HG03066 (cell line): Measurements from ENCODE around the gene TXNRD2.
"Not testable (repeated sequence)": the region's sequence is repeated elsewhere in the genome, so short reads cannot be mapped to it uniquely, and the experiment has no call there.

ENCODE experiments used
- ATAC-seq: cut with Tn5 transposase; IDR thresholded peaks from one replicate; pipeline ENCODE4 v1.9.1; 2021; ENCODE audit warnings: low read depth; ENCODE audit not compliant: unreplicated experiment

The TXNRD2 gene

DNA sequence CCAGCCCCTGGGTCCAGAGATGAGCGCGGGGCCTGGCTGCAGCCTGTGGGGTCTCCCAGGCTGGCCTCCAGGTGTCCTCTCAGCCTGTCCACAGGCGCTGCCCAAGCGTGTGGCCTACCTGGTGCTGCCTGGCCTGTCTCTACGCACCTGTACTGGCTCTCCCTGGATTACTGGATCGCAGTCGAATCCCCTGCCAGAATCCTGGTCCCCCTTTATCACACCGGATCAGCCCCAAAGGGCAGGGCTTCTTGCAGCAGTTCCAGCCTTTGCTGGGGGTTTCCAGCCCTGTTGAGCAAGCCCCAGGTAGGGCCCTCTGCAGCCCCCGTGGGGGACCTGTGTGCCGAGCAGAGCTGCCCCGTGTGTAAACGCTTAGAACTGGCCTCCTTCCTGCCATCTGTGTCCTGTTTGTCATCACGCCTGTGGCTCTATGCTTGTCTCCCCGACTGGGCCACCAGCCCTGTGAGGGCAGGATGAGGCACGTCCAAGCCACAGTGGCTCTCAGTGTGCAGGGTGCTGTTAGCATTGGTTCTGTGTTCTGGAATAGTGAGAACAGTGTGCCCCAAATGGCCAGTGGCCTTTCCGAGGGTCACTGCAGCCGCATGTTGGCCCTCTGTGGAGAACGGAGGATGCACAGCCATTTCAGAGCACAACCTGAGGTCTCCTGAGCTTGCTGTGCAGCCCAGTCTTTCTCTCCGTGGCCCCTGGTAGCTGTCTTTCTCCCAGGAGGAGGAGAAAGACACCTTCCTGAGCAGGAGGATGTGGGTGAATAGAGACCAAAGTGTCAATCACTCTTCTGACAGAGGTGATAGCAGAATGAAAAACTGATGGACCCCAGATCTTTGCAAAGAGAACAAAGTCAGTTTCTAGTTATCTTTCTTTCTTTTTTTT is 13.9 kb upstream of the TXNRD2 start:
- no peak for ATAC-seq

DNA sequence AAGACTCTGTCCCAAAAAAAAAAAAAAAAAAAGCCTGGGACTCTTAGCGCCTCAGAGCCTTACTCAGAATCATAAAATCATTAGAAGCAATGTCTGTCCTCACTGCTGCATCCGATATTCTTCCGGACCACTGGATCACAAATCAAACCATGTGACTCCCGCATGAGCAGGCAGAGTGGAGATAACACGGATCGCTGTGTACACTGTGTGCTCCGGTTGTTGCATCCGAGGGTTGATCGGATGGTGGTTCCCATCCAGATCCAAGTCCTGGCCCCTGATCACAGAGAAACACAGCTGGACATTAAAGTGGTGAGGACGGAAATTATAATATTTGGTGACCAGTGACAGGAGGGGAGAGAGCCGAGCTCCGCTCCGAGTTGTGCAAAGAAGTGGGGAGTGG is 9.7 kb upstream of the TXNRD2 start:
- ATAC-seq, result no peak

DNA sequence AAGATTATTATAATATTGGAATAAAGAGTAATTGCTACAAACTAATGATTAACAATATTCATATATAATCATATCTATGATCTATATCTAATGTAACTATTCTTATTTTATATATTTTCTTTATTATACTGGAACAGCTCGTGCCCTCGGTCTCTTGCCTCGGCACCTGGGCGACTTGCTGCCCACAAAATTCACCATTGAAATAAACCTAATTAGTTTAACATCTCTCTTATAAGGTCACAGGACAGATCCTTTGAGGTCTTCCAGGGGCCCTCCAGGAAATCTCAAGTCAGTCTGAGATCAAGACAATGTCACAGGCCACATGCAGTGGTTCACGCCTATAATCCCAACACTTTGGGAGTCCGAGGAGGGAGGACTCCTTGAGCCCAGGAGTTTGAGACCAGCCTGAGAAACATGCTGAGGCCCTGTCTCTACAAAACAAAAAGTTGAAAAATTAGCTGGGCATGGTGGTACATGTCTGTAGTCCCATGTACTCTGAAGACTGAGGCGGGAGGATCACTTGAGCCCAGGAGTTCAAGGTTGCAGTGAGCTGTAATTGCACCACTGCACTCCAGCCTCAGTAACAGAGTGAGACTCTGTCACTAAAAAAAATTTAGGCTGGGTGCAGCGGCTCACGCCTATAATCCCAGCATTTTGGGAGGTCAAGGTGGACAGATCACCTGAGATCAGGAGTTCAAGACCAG is 6.6 kb upstream of the TXNRD2 start:
- no peak for ATAC-seq

DNA sequence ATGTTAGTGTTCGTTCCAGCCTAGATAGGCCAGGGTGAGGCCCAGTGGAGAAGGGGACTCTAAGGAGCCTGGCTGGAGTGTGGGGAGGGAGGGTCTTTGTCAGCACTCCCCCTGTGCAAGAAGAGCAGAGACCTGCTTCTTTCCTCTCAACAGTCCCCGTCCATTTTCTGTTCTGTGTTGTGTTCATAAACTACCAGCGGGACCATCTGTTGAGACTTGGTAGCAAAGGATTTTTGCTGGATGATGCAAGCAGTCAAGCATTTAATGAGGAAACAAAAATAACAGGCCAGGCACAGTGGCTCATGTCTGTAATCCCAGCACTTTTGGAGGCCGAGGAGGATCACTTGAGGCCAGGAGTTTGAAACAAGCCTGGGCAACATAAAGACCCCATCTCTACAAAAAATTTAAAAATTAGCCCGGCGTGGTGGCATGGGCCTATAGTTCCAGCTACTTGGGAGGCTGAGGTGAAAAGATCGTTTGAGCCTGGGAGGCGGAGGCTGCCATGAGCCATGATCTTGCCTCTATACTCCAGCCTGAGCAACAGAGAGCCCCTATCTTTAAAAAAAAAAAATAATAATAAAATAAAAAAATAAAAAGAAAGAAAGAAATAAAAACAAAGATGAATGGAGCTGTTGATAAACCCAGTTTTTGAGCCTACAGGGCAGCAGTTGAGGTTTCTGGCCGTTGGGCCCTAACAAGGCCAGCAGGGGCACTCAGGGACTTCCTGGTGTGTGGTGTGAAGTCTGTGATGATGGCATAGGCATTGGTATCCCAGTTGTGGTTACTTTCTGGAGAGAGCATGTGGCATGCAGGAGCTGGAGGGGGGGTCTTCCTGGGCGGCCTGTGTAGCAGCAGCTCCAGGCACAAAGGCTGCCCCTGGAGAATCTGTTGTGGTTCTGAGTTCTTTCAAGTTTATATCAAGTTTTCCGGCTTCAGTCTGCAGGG is 1.7 kb upstream of the TXNRD2 start:
- ATAC-seq, result no peak

DNA sequence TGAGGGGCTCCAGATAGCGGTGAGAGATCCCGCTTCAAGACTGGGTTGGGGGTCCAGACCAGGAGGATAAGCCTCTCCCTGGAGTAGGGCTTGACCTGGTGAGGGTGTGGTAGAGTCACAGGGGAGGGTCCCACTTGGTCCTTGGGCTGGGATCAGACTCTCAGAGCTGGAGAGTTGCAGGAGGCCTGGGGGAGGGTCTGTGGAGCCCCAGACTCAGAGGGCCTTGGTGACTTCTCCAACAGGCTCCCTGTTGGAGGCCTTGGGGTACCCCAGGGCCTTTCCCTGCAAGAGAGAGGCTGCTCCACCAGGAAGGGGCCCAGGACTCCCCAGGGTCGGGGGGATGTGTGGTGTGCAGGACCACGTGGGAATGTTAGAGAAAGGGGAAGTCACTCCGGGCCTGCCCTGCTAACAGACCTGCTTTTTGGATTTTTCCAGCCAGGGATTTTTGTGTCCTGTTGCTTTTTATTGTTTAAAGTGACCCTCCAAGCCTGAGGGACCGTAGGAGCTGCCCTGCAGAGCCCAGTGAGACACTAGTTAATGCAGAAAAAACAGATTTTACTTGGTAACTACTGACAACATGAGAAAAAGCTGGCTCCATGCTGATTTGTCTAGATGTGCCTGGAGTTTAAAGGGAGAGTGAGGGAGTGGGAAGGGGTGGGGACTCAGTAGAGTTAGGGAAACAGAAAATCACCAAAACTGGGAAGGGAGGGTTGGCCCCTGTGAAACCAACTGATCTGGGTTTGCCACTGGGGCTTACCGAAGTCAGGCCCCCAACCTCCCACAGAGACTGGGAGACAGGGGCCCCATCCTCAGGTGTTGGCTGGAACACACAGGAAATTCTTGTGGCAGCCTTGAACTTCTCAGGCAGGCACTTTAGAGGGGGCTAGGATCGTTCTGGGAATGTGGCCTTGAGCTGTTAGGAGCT is 801 bp upstream of the TXNRD2 start:
- ATAC-seq, result no peak

DNA sequence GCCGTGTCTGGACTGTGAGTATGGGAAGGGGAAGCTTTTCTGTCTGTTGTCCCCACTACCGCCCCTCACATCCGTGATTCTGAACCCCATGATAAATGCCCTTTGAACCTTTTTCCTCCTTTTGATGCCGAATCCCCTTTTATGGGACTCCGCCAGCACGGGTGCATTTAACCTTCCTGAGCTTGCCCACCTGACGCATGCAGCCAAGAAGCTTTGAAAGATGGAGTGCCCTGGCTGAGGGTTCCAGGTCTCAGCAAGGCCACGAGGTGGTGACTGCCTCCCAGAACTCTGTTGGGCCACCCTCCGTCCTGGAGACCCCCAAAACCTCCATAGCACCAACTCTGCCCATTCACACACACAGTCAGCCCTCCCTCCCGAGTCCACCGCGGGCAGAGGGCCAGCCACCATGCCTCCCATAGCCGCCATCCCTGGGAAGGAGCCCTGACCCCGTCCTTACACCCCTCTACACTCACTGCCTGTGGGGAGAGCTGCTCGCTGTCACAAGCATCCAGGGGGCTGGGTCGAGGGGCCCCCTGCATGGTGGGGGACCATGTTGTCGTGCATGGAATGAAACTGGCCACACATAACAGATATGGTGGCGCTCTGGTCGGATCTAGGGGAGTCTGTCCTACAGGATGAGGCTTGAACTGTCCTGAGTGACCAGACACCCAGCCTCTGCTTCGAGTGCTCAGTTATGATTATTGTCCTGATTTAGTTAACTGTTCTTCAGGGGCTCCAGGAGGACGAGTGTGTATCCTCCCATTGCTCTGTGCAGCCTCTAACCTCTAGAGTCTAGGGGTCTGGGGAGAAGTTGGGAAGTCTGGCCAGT is 868 bp downstream of the TXNRD2 start:
- no peak for ATAC-seq

DNA sequence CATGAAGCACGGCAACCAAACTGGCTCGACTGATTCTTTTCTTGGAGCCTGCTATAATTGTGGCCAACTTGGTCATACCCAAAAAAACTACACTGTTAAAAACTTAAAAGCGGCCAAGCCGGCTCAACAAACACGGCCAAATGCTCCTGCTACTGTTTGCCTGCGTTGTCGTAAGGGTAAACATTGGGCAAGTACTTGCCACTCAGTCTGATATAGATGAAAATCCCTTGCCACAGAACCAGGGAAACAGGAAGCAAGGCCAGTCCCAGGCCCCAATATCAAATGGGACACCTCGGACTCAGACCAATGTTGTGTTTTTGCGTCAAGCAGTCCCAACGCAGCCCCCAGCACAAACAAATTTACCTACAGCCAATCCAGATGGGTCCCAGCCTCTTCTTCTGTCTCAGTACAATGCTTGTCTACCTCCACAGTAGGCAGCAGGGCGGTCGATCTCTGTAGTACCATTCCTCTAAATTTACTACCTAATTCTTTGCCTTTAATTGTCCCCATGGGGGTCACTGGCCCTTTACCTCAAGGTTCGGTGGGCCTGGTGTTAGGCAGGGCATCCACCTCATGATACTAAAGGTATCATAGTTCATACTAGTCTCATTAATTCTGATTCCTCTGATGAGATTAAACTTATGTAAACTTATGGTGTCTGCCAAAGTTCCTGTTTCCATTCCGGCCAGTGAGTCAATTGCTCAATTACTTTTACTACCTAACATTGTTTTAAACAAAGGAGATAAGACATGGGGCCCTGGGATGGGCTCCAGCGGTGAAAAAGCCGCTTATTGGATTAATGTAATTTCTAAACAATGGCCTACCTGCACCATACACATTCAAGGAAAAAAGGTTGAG is 3.8 kb downstream of the TXNRD2 start:
- ATAC-seq, result no peak

DNA sequence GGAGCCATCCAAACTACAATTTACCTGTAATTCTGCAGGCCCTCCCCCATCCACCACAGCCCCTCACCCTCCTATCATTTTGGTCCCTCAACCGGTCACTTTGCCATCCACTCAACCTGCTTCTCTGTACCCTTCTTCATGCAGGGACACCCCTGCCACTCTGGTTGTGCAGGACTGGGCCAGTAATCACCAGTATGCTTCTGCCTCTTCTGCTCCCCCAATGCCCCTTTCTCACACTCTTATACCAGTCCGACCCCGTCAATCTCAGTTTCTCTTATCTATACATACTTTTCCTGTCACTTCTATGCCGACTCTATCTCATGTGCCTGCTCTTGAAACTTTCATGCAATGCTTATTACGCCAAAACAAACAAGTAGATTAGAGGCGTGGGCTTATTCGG is 5.1 kb downstream of the TXNRD2 start:
- ATAC-seq, result no peak

DNA sequence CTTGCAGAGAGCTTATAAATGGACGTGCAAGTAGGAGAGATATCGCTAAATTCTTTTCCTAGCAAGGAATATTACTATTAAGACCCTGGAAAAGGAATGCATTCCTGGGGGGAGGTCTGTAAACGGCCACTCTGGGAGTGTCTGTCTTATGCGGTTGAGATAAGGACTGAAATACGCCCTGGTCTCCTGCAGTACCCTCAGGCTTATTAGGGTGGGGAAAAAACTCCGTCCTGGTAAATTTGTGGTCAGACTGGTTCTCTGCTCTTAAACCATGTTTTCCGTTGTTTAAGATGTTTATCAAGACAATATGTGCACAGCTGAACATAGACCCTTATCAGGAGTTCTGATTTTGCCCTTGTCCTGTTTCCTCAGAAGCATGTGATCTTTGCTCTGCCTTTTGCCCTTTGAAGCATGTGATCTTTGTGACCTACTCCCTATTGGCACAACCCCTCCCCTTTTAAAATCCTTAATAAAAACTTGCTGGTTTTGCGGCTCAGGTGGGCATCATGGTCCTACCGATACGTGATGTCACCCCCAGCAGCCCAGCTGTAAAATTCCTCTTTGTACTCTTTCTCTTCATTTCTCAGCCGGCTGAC is 6.4 kb downstream of the TXNRD2 start:
- not testable (repeated sequence) for ATAC-seq

DNA sequence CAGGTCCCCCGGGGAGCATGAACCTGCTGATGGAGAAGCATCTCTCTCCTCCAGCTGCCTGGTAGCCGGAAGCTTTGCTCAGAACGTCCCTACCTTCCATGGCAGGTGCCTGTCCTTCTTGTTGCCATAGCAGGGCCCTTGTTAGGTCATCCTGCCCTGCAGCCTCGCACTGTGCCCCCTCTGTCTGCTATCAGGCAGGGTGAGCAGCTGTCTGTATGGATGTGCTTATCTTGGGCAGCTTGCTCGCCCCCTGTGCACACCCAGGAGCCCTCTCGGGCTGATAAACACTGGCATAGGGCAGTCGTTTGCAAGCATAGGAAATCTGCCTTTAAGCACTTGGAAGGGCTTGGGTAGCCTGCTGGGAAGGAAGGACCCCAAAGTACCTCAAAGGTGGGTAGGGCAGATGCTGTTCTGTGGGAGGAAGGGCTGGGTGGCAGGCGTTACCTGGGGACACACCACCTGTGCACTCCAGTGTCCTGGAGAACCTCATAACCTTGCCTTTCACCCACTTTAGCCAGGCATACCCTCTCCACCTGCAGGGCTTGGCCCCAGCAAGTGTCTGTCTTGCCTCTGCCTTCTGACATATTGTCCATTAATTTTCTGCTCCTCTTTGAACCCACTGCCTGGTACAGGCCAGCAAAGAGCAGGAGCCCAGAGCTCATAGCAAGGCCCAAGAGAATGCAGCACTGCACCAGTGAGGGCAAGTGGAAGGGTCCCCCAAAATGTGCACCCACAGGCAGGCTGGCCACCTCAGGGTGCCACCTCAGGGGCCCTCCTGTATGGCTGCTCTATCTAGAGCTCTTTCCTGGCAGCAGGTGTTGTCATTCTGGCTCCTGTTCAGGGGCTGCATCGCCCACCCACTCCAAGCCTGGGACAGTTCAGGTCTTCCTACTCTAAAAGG is 8.0 kb downstream of the TXNRD2 start:
- ATAC-seq, result no peak

DNA sequence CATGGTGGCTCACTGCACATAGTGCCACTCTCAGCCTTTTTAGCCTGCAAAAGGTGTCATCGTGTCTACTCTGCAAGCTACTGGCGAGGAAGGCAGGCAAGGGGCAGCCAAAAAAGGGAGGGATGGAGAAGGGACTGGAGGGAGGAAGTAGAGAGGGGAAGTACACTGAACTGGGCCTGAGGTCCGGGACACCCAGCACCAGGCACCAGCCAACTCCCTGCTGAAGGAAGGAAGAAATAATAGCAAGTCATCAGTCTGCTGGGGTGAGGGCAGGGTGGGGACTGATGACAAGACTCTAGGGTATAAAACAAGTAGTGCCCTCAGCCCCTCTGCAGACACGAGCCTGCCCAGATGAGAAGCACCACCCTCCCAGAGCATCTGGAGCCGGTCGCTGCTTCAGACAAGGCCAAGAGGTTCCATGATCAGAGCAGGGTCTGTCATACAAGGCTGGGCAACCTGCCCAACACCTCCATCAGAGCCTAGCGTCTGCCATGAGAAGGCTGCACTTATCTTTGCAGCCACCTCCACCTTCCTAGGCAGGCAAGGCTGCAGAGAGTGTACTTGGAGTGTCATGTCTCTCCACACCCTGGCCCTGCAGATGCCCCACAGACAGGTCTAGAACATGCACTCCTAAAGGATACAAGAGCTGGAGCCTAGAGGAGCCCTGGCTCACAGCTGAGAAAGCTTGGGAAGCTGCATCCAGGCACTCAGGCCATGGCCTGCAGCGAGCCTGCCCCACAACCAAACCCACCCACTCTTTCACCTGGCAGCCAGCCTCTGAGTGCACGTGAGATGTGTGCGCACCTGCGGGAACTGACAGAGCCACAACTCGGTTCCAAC is 9.0 kb downstream of the TXNRD2 start:
- ATAC-seq, result no peak

DNA sequence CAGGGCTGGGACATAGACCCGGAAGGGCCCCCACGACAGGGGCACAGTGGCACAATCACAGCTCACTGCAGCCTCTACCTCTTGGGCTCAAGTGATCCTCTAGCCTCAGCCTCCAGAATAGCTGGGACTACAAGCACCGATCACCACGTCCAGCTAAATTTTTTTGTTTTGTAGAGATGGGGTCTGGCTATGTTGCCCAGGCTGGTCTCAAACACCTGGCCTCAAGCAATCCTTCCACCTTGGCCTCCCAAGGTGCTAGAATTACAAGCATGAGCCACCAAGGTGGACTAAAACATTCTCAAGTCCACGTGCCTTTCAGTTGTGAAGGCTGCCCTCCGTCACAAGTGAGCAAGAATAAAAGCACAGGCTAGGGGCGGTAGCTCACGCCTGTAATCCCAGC is 10.1 kb downstream of the TXNRD2 start:
- ATAC-seq, result no peak

DNA sequence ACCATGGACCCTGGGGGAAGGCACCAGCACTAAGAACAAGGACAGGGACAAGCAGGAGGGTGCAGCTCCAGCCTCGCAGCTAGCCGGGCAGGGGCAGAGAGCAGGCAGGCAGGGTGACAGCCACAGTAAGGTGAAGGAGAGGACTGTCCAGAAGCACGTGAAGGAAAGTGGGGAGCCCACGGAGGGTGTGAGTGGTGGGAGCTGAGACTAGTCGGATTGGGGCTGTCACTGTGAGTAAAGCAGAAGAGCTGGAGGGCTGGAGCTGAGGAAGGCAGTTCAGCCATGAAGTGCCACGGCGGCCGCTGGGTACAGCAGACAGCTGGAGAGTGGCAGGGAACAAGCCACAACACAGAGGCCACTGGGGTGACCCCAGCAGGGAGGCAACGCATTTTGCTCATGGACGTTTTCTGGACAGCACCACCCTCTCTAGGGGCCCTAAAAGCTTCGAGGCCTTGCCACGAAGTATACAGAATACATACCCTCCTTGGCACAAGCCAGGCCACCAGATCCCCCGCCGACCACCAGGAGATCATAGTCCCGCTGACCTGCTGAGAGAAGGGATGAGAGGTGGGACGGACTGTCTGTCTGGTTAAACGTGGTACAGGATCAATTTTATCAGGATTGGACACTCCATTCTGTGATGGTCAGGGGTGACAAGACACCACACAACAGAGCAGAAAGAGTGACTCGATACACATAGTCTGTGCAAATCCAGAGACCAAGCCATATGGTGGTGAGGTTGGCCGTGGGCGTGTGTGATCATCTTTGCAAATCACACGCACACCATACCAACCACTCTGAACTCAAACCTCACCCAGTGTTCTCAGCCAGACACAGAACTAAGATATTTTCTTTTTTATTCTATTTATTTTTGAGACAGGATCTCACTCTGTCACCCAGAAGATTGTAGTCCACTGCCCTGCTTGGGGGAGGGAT is 10.8 kb downstream of the TXNRD2 start:
- no peak for ATAC-seq

DNA sequence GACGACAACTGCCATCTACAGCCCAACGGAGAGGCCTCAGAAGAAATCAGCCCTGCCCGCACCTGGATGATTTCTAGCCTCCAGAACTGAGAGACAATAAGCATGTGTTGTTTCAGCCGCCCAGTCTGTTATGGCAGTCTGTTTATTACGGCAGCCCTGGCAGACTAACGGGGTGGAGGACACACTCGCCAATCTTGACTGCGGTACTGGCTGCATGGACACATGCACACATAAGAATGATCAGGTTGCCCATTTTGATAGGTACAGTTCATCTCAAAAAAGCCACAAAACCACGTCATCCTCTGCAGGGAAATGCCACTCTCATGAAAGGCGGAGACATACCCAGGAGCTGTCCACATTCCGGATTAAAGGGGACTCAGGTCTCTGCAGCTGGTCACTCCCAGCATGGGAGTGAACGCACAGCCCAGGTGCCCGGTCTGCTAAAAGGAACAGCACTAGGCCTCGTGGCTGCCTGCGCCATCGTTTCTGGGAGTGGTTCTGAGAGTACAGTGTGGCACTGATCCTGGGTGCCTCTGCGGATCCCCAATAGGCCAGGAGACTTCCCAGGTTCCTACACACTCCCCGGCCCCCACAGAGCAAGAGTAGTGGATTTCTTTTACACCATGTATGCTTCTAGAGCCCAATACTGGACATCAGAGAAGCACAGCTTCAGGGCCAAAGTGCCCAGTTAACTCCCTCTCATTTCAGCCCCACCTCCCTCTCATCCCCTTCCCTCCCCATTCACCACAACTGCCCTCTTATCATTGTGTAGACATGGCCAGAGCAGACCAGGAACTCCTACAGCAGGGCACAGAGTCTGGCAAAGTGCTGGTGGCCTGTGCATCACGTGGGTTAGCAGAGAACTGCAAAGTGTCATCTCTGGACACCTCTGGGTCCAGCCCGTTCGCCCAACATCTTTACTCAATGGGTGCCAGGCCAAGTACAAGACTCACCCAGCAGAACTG is 11.8 kb downstream of the TXNRD2 start:
- ATAC-seq, result no peak
